Measurements from ENCODE around the gene KRTAP10-2.

DNA sequence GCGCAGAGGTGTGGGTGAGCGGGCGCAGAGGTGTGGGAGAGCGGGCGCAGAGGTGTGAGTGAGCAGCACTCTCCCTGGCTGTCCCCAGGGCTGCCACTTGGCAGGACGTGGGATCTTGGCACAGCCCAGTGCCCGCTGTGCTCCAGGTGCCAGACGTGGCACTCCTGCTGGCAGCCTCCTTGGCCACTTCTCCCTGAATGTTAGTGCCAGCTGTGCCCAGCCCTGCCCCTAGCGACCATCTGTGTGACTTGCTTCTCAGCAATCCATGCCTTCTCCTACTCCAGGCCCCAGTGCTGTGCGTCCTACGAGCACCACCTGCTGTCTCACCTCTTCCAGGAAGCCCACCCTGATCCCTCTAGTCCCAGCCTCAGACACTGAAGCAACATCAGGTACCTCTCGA is 41.8 kb downstream of the KRTAP10-2 start:
- TF ChIP-seq POLR2A (IDR thresholded peaks at IDR 0.05), result no peak
- TF ChIP-seq POLR2AphosphoS5 (IDR thresholded peaks at IDR 0.05), result no peak
- TF ChIP-seq, protein P1, sequence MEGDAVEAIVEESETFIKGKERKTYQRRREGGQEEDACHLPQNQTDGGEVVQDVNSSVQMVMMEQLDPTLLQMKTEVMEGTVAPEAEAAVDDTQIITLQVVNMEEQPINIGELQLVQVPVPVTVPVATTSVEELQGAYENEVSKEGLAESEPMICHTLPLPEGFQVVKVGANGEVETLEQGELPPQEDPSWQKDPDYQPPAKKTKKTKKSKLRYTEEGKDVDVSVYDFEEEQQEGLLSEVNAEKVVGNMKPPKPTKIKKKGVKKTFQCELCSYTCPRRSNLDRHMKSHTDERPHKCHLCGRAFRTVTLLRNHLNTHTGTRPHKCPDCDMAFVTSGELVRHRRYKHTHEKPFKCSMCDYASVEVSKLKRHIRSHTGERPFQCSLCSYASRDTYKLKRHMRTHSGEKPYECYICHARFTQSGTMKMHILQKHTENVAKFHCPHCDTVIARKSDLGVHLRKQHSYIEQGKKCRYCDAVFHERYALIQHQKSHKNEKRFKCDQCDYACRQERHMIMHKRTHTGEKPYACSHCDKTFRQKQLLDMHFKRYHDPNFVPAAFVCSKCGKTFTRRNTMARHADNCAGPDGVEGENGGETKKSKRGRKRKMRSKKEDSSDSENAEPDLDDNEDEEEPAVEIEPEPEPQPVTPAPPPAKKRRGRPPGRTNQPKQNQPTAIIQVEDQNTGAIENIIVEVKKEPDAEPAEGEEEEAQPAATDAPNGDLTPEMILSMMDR (IDR thresholded peaks at IDR 0.05), result peak; percentile 35 to 68 (median 43)

All from breast epithelium (tissue), 3 donors.